Amniotic stem cell (primary cell): ENCODE measurements around the gene CALHM4.

Experiments
- DNase-seq: peaks from one replicate; lab custom pipeline; 2025; lab: John Stamatoyannopoulos, UW

The CALHM4 gene

DNA sequence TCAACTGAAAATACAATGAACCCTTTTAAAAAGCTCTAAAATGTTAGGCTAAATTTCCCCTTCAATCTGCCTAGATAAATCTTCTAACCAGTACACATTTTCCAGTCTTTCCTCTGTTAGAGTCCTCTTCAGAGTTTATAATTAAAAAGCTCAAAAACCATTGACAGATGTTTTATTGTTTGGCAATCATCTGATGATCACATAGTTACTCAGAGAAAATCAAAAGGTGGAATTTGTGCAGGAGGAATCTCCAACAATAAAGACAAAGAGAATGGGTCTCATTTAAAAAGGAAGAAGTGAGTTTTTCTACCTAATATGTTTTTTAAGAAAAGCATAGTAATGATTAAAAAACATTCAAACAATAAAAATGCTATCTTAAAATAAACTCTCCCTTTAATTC is 11.1 kb upstream of the CALHM4 start:
- DNase-seq = no peak

GRCh38 chr6:116543149-116543548 is 10.4 kb upstream of the CALHM4 start:
- DNase-seq = no peak

DNA sequence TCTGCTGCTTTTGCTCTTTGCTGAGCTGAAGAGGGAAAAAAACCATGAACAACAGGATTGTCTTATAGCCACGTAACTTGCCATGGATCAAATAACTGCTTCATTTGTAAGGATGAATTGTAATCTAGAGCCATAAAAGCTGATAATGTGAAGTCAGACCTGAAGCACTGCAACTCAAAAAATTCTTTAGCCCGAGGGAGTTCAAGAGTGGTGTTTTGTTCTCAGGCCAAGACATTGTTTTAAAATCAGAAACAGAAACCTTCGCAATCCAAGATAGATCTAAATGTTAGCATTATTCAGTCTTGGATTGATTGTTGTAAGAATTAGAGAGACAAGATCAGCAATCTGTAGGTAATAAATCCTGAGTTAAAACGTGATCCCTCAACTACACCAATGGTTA is 7.9 kb upstream of the CALHM4 start, which contains the start of gene TRAPPC3L:
TSS of gene TRAPPC3L (minus strand) at position 34 of the 400 bp plus-strand sequence. CDS start 170 bp downstream, outside the sequence.
- no peak for DNase-seq

DNA sequence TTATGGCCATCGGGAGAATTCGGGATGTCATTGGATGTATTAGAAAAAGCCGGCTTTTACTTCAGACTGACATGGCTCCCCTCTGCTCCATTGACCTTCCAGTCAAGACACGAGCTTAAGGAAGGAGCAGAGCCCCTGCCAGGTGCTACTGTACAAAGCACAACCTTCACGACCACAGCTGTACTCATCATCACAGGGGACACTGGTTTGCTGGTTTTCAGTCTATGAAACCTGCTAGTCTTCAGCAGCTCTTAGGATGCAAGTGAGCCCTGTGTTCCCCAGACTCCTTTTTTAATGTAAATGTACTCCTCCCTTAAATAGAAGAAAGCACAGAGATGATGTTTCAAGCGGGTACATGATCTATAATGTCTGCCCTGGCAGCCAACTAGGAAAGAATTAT is 6.2 kb upstream of the CALHM4 start:
- no peak for DNase-seq

DNA sequence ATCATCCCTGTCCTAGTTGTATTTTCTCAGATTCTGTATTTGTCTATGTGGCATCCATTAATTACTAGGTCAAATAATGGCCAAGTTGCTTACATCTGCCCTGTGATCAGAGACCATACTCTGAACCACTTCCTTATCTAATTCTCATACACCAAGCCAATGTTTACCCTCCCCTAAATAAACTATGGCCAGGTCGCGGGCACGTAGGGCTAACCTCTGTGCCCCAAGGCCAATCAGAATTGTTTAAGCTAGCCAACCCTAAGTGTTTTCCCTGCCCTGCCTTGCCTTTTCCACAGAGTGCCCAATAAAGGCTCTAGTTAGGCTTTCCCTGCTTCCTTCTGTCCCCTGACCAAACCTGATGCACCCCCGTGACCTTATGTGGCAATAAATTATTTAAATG is 2.8 kb upstream of the CALHM4 start:
- no peak for DNase-seq

DNA sequence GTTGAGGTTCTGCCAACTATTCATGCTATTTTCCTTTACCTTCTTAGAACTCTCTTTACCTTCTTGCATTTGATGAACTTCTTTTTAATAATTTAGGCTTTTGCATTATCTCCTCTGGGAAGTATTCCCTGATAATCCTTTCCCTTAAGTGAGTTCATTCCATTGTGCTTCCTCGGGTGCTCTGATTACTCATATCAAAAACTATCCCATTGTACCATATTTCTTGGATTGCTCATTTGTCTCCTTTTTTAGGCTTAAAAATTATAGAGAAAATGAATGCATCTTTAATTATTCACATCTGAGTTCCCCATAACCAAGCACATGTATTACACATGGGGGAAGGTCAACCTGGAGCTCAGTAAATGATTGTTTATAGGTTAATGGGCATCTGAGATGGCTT is 2.5 kb downstream of the CALHM4 start:
- DNase-seq = peak; percentile 20

- no peak for DNase-seq
Measured at GRCh38 chr6:116556814-116557415, 3.4 kb downstream of the CALHM4 start.

- DNase-seq = peak; percentile 89
Measured at GRCh38 chr6:116557893-116558292, 4.3 kb downstream of the CALHM4 start.

DNA sequence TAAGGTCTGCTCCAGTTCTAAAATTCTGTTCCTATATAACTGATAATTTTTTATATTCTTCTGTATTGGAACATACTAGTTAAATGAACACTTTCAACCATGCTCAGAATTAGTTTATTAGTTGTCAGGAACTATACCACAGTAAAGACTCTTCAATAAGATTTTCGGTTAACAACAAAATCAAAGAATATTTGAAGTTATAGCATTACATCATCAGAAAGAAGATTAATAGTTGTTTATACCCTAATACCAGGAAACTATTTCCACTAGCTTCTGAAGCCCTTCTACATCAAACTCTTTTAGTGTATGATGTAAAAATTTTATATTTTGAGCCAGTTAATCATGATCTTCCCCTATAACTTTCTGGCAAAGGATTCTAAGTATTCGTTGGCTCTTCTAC is 6.6 kb downstream of the CALHM4 start:
- DNase-seq = no peak

DNA sequence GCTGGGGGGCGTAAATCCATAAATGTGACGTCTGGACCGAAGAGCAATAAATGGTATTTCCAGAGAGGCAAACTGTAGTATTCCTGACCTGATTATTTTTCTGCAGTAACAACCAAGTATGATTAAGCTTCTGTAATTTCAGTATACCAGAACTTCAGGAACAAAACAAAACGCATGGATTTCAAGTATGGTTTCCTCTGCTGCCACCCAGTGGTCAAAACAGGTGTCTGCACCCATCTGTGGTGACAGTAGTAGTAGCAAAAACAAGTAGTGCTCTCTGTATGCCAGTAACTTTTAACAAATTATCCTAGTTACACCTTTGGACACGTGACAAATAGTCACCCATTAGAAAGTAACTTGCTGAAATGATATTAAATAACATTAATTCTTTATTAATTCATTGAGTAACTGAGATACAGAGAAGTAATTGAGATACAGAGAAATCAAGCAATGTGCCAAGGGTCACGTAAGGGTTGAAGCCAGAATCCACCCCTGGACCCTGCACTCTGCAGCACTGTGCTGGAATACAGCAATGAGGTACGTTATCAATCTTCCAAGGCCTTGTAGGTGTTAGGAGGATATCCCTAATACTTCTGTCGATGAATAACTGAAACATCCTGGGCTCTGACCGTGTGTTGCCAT is 7.9 kb downstream of the CALHM4 start:
- DNase-seq = peak; percentile 46

- no peak for DNase-seq
Measured at GRCh38 chr6:116562019-116562403, 8.5 kb downstream of the CALHM4 start.

DNA sequence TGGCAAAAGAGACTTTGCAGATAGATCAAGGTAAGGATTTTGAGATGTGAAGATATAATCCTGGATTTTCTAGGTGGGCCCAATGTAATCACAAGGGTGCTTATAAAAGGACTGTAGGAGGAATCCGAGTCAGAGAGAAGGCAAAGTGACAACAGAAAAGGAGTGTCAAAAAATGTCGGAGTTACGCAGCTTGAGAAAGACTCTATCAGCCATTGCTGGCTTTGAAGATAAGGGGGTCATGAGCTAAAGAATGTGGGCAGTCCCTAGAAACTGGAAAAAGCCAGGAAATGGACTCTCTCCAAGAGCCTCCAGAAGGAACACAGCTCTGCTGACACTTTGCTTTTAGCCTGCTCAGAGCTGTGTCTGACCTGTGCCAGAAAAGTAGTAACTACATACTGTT is 9.1 kb downstream of the CALHM4 start:
- no peak for DNase-seq

DNA sequence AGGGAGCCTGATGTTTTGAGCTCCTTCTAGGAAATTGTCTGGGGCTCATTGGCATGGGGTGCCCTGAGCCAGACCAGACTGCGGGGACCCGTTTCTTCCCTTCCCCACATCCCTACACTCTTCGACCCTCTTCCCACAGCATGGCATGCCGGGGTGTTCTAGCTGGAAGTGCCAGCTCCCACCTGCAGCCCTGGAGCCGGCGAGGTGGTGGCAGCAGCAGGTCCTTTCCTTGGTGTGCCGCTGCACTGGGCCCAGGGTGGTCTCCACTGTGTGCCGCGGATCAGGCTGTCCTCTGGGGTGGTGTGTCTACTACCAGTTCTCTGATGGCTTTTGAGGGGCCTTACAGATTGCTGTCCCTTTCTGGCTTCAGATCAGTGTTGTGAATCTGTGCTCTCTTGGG is 10.3 kb downstream of the CALHM4 start:
- no peak for DNase-seq

- no peak for DNase-seq
Measured at GRCh38 chr6:116564311-116564710, 10.8 kb downstream of the CALHM4 start.

DNA sequence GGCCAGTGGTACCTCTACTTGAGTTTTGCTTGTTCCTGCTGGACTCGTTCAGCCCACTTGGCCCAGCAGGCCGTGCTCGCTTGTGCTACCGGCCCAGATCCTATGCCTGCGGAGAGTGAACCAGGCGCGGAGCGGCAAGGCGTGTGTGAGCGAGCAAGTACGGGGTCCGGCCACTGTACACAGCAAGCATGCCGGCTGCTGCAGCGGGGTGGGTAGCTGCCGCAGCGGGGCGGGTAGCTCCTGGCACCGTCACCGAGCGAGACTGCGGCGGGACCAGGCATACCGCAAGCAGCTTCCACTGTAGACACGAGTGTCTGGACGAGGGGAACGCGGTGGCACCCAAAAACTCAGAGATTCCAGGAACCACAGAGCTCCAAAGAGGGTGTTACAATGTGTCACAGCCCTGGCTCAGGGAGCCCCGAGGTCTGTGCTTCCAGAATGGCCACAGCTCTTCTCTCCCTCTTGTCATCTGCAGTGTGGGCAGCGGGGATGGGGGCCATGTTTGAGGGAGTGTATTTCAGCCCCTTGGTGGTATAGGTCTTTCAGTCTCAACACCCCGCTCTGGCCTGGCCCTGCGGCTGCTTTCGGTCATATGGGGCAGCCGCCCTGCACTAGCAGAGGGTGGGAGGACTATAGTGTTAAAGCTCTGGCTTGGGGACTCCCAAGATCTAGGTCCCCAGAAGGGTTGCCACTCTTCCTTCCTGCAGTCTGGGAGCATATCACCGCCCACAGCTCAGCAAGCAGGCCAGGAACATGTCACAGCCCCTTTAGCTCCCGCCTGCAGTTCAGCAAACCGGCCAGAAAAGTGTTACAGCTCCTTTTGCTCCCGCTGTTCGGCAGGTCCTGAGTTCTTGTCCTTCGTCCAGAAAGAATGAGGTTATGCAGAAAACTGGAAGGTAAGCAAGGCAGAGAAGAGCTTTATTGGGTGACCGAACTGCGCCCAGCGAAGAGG is 11.6 kb downstream of the CALHM4 start:
- no peak for DNase-seq

GRCh38 chr6:116568111-116568510 is 14.6 kb downstream of the CALHM4 start:
- DNase-seq = peak; percentile 22

GRCh38 chr6:116568821-116569755 is 15.5 kb downstream of the CALHM4 start:
- DNase-seq = no peak

- DNase-seq = peak; percentile 99
Measured at GRCh38 chr6:116570856-116571682, 17.5 kb downstream of the CALHM4 start, which contains the start of gene RWDD1. RWDD1 (plus strand) TSS chr6:116571504; CDS start chr6:116571583, 79 bp downstream.

DNA sequence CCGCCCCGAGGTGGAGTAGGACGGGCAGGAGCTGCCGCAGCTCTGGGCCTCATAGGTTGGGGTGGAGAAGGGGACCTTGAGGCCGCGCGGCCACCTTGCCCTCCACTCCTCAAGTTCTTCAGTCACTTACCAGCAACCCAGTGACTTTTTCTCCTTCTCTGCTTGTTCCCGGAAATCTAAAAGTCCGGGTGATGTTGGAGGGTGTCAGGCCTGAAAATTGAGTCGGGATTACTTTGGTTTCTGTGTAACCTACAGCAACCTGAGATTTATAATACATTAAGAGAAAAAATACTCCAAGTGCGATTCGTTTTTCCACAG is 18.1 kb downstream of the CALHM4 start:
- DNase-seq = no peak

GRCh38 chr6:116572162-116572561 is 18.6 kb downstream of the CALHM4 start:
- DNase-seq = no peak

DNA sequence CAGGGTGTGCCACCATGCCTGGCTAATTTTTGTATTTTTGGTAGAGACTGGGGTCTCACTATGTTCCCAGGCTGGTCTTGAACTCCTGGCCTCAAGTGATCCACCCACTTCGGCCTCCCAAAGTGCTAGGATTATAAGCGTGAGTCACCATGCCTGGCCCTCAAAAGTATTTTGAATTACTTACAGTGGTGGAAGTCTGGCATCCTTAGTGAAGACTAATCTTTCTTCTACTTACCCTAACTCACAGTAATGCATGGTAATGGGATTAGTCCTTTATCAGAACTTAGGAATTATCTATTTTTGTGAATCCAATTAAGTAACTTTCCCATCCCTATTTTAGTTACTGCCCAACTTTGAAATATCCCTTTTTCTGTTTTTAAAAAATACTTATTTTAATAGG is 21.7 kb downstream of the CALHM4 start:
- no peak for DNase-seq
